Erythroblast (primary cell): ENCODE data around the gene DNMT3L.

Experiments
- GATA1 ChIP-seq: IDR thresholded peaks from 2 replicates; pipeline ENCODE4 v1.6.1; 2011; ENCODE audit warnings: low read depth, mild to moderate bottlenecking, control low read depth, low read length, moderate library complexity
- POLR2A ChIP-seq: IDR thresholded peaks from 2 replicates; pipeline ENCODE4 v1.6.1; 2011; ENCODE audit warnings: mild to moderate bottlenecking, low read length

DNA sequence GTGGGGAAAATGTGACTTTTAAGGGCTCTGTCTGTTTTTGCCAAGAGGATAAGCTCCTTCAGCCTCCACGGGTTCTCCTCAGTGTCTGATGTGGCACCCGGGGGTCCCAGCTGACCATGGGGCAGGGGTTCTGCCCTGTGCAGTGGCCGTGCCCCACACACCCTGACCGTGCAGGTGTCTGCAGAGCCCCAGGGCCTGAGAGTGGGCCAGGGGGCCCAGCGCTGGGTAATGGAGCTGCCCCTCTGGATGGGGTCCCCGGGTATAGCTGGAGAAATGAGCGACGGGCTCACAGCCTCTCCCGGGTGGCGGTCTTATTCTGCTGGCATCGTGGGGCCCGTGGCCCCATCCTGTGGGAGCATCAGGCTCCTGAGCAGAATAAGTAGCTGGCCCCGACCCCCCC is 35.2 kb upstream of the DNMT3L start:
- no peak for TF ChIP-seq POLR2A
- TF ChIP-seq GATA1 = no peak
